OCI-M1 (cell line): ENCODE measurements around the gene LHPP.

Experiments used
- DNase-seq: peaks from one replicate; lab custom pipeline; 2025; lab: John Stamatoyannopoulos, UW

LHPP gene

GRCh38 chr10:124625831-124626238, 164.2 kb downstream of the LHPP start:
- DNase-seq = no peak

DNA sequence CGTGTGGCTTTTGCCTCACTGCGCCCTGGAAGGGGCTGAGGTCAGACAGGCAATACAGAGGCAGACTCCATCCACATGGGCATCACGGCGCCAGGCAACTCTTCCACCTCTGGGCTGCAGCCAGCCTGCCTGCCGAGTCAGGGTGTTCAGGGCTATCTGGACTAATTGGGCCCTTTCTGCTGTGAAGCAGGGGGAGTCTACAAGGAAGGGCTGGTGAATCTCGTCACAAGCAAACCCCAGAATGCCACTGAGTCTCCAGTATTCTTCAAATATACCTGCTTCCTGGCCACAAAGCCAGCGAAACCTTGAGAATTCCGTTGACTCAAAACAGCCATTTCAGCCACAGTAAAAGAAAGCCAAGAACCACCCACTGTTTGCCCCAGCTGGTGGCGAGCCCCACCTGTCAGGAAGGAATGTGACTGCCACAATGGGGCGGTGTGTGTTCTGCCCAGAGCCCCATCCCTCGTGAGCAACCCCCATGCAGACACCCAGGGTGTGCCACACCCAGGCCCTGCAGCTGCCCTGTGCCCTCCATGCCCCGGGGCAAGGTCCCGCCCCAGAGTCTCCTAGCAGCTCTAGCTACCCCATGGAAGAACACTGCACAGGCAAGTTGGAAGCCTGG, 165.2 kb downstream of the LHPP start:
- DNase-seq = no peak

DNA sequence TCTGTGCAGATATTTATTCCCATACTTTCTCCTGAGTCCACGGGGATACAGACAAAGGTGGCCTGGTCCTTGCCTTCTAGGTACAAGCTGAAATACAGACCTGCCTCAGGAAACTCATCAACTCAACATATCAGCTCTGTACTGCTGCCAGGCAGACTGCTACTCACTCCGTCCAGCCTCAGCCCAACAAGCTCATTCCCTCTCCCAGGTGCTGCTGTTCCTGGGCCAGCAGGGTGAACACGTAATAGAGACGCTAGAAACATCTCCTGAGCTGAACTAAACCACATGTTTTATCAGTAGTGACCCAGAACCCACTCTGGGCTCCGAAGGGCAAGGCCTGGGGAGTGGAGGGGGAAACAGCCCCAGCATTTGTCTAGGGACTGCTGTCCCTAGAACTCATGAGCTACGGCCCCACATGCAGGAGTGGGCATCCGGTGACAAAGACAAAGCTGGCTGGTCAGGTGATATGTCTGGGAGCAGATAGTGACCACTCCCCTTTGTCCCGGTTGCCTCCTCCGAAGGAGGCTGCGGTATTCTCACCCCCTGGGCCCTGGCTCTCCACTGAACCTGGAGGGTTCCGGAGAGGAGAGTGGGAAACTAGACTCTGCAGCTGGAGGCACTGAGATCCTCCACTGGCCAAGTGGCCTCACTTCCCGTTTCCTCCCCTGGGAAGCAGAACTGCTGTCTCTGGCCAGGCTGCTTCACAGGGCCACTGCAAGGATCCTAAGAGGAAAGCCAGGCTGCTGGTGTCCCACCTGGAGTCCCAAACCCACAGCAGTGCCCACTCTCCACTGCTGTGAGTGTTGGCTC, 166.4 kb downstream of the LHPP start:
- DNase-seq = peak; percentile 94

DNA sequence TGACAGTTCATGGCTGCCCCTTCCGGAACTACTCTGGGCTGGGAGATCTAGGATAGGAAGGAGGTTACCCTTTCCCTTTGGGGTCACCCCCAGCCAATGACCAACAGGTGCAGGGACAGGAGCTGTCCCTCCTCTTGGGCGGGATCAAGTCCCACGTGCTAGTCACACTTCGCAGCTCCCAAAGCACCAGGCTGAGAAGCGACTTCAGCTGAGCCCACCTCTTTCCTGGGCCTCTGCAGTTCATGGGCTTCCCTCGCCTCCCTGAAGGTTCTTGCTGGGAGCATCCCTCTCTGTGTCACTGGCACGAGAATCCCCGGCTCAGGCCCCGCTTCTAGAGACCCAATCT, 167.0 kb downstream of the LHPP start:
- no peak for DNase-seq

DNA sequence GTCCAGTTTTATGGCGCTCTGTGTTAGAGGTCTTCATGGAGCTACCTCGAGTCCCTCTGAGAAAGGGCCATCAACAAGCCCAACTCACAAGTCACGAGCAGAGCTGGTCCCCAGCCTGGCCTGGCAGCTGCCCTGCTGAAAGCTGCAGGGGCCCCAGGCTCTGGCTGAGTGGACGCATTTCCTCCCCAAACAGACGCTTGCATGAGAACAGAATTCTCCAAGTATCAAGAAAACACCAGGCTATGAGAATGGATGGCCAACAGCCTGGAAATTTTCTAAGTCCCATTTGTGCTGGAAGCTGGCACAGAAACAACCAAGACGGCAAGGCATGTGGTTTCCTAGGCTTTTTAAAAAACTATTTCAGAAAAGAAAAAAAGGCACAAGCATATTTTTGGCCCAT, 167.8 kb downstream of the LHPP start:
- DNase-seq = no peak

DNA sequence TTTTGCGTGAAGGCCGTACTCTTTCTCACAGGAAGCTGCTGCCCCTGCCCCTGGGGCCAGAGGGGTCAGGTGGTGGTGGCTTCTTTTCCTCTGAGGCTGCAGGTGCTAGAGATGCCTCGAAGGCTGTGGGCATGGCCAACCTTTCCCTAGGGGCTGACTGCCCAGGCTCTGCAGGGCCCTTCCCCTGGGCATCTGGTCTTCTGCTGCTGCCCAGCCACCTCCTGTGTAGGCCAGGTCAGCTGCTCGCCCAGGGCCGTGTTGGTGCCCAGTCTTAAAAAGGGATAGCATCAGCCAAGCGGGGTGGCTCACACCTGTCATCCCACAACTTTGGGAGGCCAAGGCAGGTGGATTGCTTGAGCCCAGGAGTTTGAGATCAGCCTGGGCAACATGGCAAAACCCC, 168.2 kb downstream of the LHPP start:
- no peak for DNase-seq

GRCh38 chr10:124630551-124630950, 168.9 kb downstream of the LHPP start:
- DNase-seq = no peak

- peak; percentile 8 for DNase-seq
Measured at GRCh38 chr10:124632064-124632531, 170.5 kb downstream of the LHPP start.

GRCh38 chr10:124632566-124632965, 170.9 kb downstream of the LHPP start:
- DNase-seq = no peak

DNA sequence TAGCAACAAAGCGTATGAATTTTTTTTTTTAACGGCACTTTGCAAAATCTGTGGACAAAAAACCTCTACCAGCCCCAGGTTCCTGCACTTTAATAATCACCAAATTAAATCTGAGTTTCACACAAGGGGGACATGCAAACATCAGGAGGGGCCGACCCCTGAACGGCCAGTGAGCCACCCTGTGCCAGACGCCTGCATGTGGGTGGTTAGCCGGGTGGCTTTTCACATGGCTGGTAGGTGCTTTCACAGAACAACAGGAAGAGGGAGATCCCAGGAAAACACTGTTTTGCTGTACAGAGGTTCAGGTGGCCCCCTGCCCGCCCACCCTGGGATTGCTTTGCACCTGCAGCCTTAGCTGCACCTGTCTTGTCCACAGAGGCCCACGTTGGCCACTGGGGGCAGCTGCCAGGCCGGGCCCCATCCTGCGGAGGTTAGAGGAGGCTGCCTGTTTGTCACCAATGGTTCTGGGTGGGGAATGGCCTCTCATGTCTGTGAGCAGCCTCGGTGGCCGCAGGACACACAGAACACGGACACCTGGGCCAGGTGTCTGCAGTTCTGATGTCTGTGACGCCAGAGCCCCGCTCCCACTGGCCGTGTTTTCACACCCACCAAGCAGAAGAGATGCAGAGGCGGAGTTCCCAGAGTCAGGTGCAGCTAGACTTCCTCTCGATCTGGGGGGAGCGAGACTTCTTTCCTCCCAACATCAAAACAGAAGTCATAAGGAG, 174.8 kb downstream of the LHPP start:
- DNase-seq = no peak

DNA sequence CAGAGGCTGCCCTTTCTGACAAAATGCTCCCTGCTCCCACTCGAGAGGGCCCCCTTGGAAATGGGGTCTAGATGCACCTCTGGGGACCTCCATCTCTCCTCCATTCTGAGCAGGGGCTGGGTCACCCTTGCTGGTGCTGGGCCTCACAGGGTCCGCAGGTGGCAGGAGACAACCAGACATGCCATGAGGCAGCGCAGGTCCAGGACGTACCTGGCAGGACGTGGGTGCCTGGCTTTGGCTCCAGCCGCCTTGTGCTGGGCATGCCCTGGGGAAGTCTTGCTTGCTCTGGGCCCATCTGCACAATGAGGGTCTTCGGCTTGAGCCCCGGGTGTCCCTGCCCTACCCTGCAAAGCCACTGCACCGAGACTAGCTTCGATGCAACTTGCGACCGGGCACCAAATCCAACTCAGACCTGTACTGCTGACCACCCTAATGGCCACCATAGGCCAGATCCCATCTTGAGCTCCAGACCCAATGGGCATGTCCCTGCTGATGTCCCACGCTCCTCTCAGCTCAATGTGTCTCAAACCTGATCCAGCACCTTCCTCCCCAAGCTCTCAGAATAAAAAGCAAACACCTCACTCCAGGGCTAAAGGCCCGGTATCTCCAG, 175.6 kb downstream of the LHPP start:
- no peak for DNase-seq

GRCh38 chr10:124637746-124638145, 176.1 kb downstream of the LHPP start:
- DNase-seq = no peak

DNA sequence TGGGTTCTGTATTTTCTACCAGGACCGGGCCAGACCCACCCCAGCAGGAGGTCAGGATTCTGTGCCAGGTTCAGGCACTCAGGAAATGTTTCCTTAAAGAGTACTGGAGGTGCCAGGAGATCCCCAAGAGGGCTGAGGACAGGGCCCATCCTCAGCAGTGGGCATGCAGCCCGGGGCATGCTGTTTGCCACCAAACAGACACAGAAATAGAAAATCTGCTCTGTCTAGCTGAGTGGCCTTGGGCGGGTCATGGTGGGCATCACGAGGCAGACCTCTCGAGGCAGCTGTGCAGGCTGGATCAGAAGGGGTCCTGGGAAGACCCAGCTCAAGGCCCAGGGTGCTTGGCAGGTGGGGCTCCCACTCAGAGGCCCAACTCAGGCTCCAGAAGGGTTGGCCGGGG, 177.6 kb downstream of the LHPP start:
- DNase-seq = no peak

- DNase-seq = no peak
Measured at GRCh38 chr10:124639646-124640045, 178.0 kb downstream of the LHPP start.

DNA sequence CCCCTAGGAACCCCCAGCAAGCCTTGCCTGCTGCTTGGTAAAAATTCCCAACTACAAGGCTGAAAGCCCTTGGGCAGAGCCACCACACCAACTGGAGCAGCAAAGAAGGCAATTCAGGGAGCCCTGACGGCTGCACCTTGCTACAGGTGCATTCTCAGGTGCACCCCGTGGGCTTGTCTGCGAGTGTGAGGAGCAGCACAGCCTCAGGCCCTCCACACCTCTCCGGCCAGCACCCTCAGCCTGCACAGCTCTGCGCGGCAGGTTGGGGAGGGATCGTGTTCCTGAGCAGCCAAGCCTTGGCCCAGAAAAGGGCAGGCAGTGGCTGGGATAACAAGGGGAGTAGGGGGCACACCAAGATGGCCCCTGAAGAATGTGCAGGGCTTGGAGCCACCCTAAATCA, 178.4 kb downstream of the LHPP start:
- no peak for DNase-seq

- DNase-seq = peak; percentile 97
Measured at GRCh38 chr10:124640538-124641231, 179.1 kb downstream of the LHPP start.

- peak; percentile 94 for DNase-seq
Measured at GRCh38 chr10:124641282-124642087, 179.9 kb downstream of the LHPP start.

DNA sequence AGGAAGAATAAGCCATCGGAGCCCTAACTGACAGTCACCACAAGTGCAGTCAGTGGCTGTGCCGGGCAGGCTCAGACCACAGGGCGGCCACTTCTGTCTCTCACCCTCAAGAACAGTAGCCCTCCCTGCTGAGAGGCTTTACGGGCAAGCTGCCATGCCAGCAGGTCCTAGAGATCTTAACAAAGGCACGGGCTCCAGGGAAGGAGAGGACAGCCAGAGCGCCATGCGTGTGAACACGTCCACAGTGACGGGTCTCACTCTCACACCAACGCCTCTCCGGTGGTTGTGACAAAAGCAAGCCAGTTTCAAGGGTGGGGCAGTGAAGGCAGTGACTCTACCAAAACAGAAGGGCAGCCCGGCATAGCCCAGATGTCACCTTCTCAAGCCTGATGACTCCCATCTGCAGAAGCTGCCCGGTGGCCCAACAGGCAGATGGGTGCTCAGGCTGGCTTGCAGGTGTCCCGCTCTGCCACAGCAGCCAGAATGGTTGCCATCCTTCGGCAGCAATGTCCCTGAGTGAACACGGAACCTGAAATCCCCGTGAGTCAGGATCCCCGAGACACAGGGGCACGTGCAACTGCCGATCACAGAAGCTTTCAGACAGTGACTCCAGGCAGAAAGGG, 180.6 kb downstream of the LHPP start:
- DNase-seq = peak; percentile 35

DNA sequence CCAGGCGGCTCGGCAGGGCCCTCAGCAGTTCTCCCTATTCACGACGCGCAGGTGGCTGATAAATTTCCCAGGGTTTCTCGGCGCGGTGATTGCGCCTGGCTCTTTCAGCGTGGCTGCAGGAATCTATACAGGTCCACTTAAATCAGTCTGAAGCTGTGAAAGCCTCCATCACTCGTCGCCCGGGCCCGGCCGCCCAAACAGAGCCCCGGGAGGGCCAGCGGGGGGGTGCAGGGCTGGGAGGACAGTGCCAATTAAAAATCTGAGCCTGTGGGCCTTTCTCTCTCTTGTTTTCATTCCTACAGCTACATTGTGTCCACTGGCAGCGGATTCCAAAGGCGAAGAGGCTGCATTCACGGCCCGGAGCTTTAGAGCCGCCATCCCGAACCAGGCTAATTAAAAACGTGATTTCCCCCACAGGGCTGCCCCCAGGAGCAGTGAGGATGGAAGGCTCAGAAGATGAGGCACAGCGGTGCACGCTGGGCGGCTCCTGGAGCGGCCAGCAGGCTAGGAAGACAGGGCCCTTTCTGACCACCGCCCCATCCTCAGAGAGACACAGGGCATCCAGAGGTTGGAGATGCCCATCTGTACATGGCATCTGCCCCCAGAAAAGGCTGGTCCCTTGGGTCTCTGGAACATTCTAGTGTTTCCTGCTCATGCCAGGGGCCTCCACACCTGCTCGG, 181.8 kb downstream of the LHPP start:
- no peak for DNase-seq

- no peak for DNase-seq
Measured at GRCh38 chr10:124644236-124644635, 182.6 kb downstream of the LHPP start.
